Left cardiac atrium (tissue), 4 donors: ENCODE data around the gene C9orf152. TPM values are rescaled to one million over a fixed set of nuclear protein-coding genes. Genes with fewer than 3 reads are reported as not detected.
A peak's percentile ranks its signal among the peaks of the same experiment; 100 is the strongest.

Source experiments
- ATAC-seq, 2 donors: fragments of 200-7000 bp; cut with Tn5 transposase; one replicate each; pipeline ENCODE4 v1.9.1; 2020; ENCODE audit warnings: mild to moderate bottlenecking in 2 of 2, moderate library complexity in 2 of 2
- DNase-seq: peaks from one replicate; pipeline ENCODE4 v3.0.0-alpha.2; 2020
- intact Hi-C, 2 donors: fragments of 100-400 bp; cut with DNase I; formaldehyde crosslinking; loops; one replicate each; pipeline versions ENCODE4 v1.14.1 to v1.15.1; 2022 to 2023
- total RNA-seq, 2 donors: library from RNA; stranded (reverse); fragmentation: NEBNext Ultra II Directional; extraction: Animal tissue kit (Norgen Biotek cat#: 25700); gene quantifications; one replicate each; pipeline ENCODE4 v1.2.1, GENCODE V29; 2021
- donor health status: DM: no; HTN: yes; CAD: no.
- donor health status: DM: no; HTN: yes; CAD: no; lungs with severe emphysema.
- donor health status: DM: yes; HTN: yes; CAD: no.
- donor health status: Dilated cardiomyopathy.

Gene C9orf152
- total RNA-seq, 2 donors from 2014 or later: not detected

- DNase-seq: no peak
- no peak for ATAC-seq
- intact Hi-C loops: loop anchor here (10.0 kb wide), 2 partner anchors 252 to 582 kb away; no protein-coding TSS in a partner anchor
Measured at GRCh38 chr9:110156416-110156815, 51.5 kb downstream of the C9orf152 start.

GRCh38 chr9:110155751-110156150, 52.2 kb downstream of the C9orf152 start:
- no peak for ATAC-seq
- no peak for DNase-seq
- intact Hi-C loops: loop anchor here (10.0 kb wide), 2 partner anchors 251 to 581 kb away; no protein-coding TSS in a partner anchor

GRCh38 chr9:110153431-110153830, 54.5 kb downstream of the C9orf152 start:
- intact Hi-C loops: loop anchor here (2.0 to 10.0 kb wide), 3 partner anchors 249 to 579 kb away; no protein-coding TSS in a partner anchor
- ATAC-seq (no peak), DNase-seq (no peak)

DNA sequence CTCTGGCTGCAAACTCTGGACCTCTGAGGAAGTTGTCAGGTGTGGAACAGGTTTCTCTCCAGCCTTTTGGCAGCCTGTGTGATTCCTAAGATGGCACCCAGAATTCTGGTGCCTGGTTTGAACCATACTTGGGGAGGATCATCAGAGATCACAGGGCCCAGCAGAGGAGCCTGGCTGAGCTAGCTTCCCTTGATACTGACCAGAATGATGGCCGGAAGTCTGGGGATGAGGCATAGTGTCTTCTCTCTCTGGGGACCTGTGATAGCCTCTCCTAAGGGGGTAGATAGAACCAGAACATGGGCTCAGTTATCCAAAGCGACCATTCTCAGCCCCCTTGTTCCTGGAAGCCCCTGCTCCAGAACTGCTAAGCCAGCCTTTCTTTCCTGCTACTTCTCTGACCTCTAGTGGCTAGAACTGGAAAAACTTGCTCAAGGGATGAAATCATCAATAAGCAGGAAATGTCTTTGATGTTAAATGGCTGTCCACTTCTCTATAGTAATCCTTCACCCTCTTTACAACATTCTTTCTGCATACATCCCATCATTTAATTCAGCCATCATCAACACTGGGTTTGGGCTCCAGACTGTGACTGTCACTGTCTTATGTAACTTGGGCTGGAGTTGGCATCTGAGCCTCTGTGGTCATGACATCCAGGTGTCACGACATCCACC, 55.1 kb downstream of the C9orf152 start:
- DNase-seq (no peak), ATAC-seq (peak; percentile 20 to 25)
- intact Hi-C loops: loop anchor here (2.0 to 10.0 kb wide), 3 partner anchors 248 to 578 kb away; no protein-coding TSS in a partner anchor

Other genes starting within 250 kb of the C9orf152 start
- gene TXN, start 48.3 kb upstream of the C9orf152 start, total RNA-seq: 10 to 100 TPM; 63.8 to 89.0 TPM
- gene TXNDC8, start 129.7 kb upstream of the C9orf152 start, total RNA-seq: not detected